Chondrocyte (in vitro differentiated cells): ENCODE data around the gene L3MBTL4. TPM values are rescaled to one million over a fixed set of nuclear protein-coding genes. Genes with fewer than 3 reads are reported as not detected.
"Not testable (repeated sequence)": the region's sequence is repeated elsewhere in the genome, so short reads cannot be mapped to it uniquely, and the experiment has no call there.

Source experiments
- DNase-seq: peaks from one replicate; pipeline ENCODE4 v3.0.0; 2021; ENCODE audit warnings: mixed read lengths, low spot score
- H3K27ac Mint-ChIP-seq: one replicate; pipeline ENCODE4 v1.8.0; 2021; ENCODE audit warnings: mild to moderate bottlenecking, moderate library complexity, mixed read lengths; ENCODE audit not compliant: unreplicated experiment
- H3K27me3 Mint-ChIP-seq: 2 replicates; pipeline ENCODE4 v1.8.0; 2021; ENCODE audit warnings: low read depth, mixed read lengths
- H3K36me3 Mint-ChIP-seq: 2 replicates; pipeline ENCODE4 v1.8.0; 2021; ENCODE audit warnings: low read depth, mixed read lengths
- H3K4me1 Mint-ChIP-seq: 2 replicates; pipeline ENCODE4 v1.8.0; 2021; ENCODE audit warnings: low read depth, mild to moderate bottlenecking, mixed read lengths
- H3K4me3 Mint-ChIP-seq: one replicate; pipeline ENCODE4 v1.8.0; 2021; ENCODE audit warnings: mild to moderate bottlenecking, moderate library complexity, mixed read lengths; ENCODE audit not compliant: unreplicated experiment
- H3K9me3 Mint-ChIP-seq: 2 replicates; pipeline ENCODE4 v1.8.0; 2021; ENCODE audit warnings: low read depth, mixed read lengths
- total RNA-seq: library from RNA; stranded (reverse); gene quantifications from 3 replicates; pipeline ENCODE4 v1.2.1, GENCODE V29; 2021
- TF ChIP-seq, protein P1 (sequence below): fragments of 200-600 bp; sonication (generic); IDR thresholded peaks from 2 replicates; pipeline ENCODE4 v1.5.0; 2021; ENCODE audit warnings: antibody characterized with exemption, mild to moderate bottlenecking, moderate library complexity

L3MBTL4 gene
- total RNA-seq, 1 donor from 2014 or later: 1.0 TPM

- no peaks in the 10 kb centered on the region for H3K9me3 Mint-ChIP-seq
- TF ChIP-seq, protein P1, sequence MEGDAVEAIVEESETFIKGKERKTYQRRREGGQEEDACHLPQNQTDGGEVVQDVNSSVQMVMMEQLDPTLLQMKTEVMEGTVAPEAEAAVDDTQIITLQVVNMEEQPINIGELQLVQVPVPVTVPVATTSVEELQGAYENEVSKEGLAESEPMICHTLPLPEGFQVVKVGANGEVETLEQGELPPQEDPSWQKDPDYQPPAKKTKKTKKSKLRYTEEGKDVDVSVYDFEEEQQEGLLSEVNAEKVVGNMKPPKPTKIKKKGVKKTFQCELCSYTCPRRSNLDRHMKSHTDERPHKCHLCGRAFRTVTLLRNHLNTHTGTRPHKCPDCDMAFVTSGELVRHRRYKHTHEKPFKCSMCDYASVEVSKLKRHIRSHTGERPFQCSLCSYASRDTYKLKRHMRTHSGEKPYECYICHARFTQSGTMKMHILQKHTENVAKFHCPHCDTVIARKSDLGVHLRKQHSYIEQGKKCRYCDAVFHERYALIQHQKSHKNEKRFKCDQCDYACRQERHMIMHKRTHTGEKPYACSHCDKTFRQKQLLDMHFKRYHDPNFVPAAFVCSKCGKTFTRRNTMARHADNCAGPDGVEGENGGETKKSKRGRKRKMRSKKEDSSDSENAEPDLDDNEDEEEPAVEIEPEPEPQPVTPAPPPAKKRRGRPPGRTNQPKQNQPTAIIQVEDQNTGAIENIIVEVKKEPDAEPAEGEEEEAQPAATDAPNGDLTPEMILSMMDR: no peak
- no peak overlapping the region for H3K27ac Mint-ChIP-seq
- no peak overlapping the region for H3K4me3 Mint-ChIP-seq
- no peak for DNase-seq
- H3K36me3 Mint-ChIP-seq: no peaks in the 10 kb centered on the region
- H3K4me1 Mint-ChIP-seq: no peaks in the 10 kb centered on the region
- no peaks in the 10 kb centered on the region for H3K27me3 Mint-ChIP-seq
These were observed 268.4 kb downstream of the L3MBTL4 start for GRCh38 chr18:6146307-6146661.

DNA sequence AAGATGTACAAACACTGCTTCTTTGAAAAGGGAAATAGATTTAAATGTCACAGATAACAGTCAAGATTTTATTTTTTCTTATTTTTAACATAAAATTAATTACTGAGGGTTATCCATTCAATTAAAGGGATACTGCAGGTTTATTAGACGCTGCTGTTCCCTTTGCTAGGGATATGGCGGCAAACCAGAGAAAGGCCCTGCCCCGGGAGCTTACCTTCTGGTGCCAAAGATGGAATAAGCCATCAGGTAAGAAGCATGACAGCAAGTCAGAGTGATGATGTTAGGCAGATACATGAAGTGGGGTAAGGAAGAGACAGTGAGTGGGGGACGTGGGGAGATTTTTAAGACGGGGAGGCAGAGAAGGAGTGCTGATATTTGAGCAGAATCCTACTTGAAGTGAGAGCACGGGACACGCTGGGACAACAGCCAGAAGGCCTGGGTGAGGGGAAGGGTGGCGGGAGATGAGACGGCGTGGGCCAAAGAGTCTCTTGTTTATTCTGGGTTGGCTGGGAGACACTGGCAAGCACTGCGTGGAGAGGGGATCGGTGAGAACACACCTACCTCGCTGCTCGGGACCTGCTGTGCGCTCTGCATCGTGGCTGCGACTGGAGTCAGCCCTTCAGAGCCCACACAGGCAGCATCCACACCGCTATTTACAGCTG is 268.9 kb downstream of the L3MBTL4 start:
- Mint-ChIP-seq H3K4me1 (no peaks in the 10 kb centered on the region), H3K4me3 (no peak overlapping the region), H3K27ac (no peak overlapping the region), H3K9me3 (no peaks in the 10 kb centered on the region), H3K36me3 (no peaks in the 10 kb centered on the region), H3K27me3 (no peaks in the 10 kb centered on the region)
- DNase-seq: no peak
- TF ChIP-seq, protein P1: no peak

GRCh38 chr18:6139007-6139406 is 275.7 kb downstream of the L3MBTL4 start:
- TF ChIP-seq, protein P1: no peak
- peaks cover 5% of the 10 kb centered on the region for H3K4me1 Mint-ChIP-seq
- peaks cover 1% of the 10 kb centered on the region for H3K36me3 Mint-ChIP-seq
- peaks cover 6% of the 10 kb centered on the region for H3K9me3 Mint-ChIP-seq
- H3K27ac Mint-ChIP-seq: no peak overlapping the region
- H3K27me3 Mint-ChIP-seq: no peaks in the 10 kb centered on the region
- no peak overlapping the region for H3K4me3 Mint-ChIP-seq
- no peak for DNase-seq

- not testable (repeated sequence) for H3K4me3 Mint-ChIP-seq, H3K27me3 Mint-ChIP-seq, DNase-seq, H3K4me1 Mint-ChIP-seq, H3K36me3 Mint-ChIP-seq, H3K27ac Mint-ChIP-seq, H3K9me3 Mint-ChIP-seq
These were observed 278.8 kb downstream of the L3MBTL4 start for GRCh38 chr18:6135901-6136300.

GRCh38 chr18:6135029-6135428 is 279.7 kb downstream of the L3MBTL4 start:
- not testable (repeated sequence) for H3K27ac Mint-ChIP-seq, H3K9me3 Mint-ChIP-seq, DNase-seq, H3K4me1 Mint-ChIP-seq, H3K27me3 Mint-ChIP-seq, H3K36me3 Mint-ChIP-seq, H3K4me3 Mint-ChIP-seq

- no peak for DNase-seq
- Mint-ChIP-seq H3K4me3 (no peak overlapping the region), H3K27ac (no peak overlapping the region), H3K9me3 (peaks cover 6% of the 10 kb centered on the region), H3K36me3 (peaks cover 1% of the 10 kb centered on the region), H3K4me1 (peaks cover 5% of the 10 kb centered on the region), H3K27me3 (peaks cover 2% of the 10 kb centered on the region)
- TF ChIP-seq, protein P1: no peak
These were observed 281.9 kb downstream of the L3MBTL4 start for GRCh38 chr18:6132751-6133368.
